K562 (cell line): ENCODE results near the gene ZNF618. TPM values are rescaled to one million over a fixed set of nuclear protein-coding genes. Genes with fewer than 3 reads are reported as not detected.

Experiments
- ATAC-seq: fragments of 200-7000 bp; cut with Tn5 transposase; 3 replicates; pipeline ENCODE4 v1.9.1; 2020; ENCODE audit warnings: moderate library complexity
- BruUV-seq: library from RNA; stranded (reverse); fragments of 400-500 nt; replicated peaks from 2 replicates; lab custom pipeline; 2021; lab: Mats Ljungman, UMichigan
- CTCF ChIA-PET: fragments of 300-600 bp; formaldehyde crosslinking; extraction: SDS; loops from one replicate; lab custom pipeline; 2021; ENCODE audit warnings: low intra/inter-chr PET ratio; lab: Yijun Ruan, JAX
- POLR2A ChIA-PET: fragments of 300-600, 350-650 bp; sonication (Branson Sonifier 250); formaldehyde crosslinking; extraction: SDS; loops from one replicate; lab custom pipeline; 2021; ENCODE audit warnings: antibody characterized with exemption, inconsistent platforms; lab: Yijun Ruan, JAX
- DNase-seq, 4 experiments: peaks; one replicate each; pipeline versions ENCODE4 v3.0.0 to v3.0.0-alpha.2; 2011 to 2018; ENCODE audit warnings: low spot score in 3 of 4, mixed read lengths in 3 of 4; ENCODE audit errors: extremely low read depth in 1 of 4
- FAIRE-seq: peaks from 2 replicates; lab custom pipeline; 2011; peaks lifted over from hg19 to GRCh38; lab: Jason Lieb, UNC
- H2AFZ ChIP-seq: 2 replicates; pipeline ENCODE4 v1.6.0; 2011; ENCODE audit warnings: low read depth, low read length, control low read depth, inconsistent platforms
- H3K27ac ChIP-seq: fragments of 200-600 bp; 3 replicates; pipeline ENCODE4 v1.8.0; 2011; ENCODE audit warnings: low read depth, mild to moderate bottlenecking, control low read depth, inconsistent platforms, low read length, moderate library complexity, mixed read lengths; ENCODE audit errors: extremely low read depth
- H3K27me3 ChIP-seq, 2 experiments: fragments of 300-600 bp in 1 of 2; 2 replicates in 1 of 2; 3 replicates in 1 of 2; pipeline versions ENCODE4 v1.6.0 to v1.8.0; 2011; ENCODE audit warnings: inconsistent platforms in 2 of 2, low read length in 2 of 2, mild to moderate bottlenecking in 1 of 2, mixed read lengths in 1 of 2, moderate library complexity in 1 of 2; ENCODE audit not compliant: control insufficient read depth in 2 of 2, insufficient read depth in 2 of 2
- H3K36me3 ChIP-seq: fragments of 300-600 bp; 3 replicates; pipeline ENCODE4 v1.8.0; 2011; ENCODE audit warnings: mild to moderate bottlenecking, low read length, inconsistent platforms; ENCODE audit not compliant: control insufficient read depth, insufficient read depth
- H3K4me1 ChIP-seq, 2 experiments: fragments of 200-600 bp in 1 of 2; replicated peaks in 1 of 2; 2 replicates in 1 of 2; 3 replicates in 1 of 2; pipeline versions ENCODE4 v1.5.1 to v1.8.0; 2011; ENCODE audit warnings: inconsistent platforms in 2 of 2, low read length in 2 of 2, mild to moderate bottlenecking in 1 of 2, mixed read lengths in 1 of 2, moderate library complexity in 1 of 2; ENCODE audit not compliant: control insufficient read depth in 2 of 2, insufficient read depth in 2 of 2
- H3K4me2 ChIP-seq: 2 replicates; pipeline ENCODE4 v1.6.1; 2011; ENCODE audit warnings: low read length, control low read depth, inconsistent platforms, mixed read lengths; ENCODE audit not compliant: insufficient read depth
- H3K4me3 ChIP-seq: fragments of 200-600 bp; sonication (generic), shearing (Covaris generic); 2 replicates; pipeline ENCODE4 v1.5.1; 2016; ENCODE audit warnings: control low read depth, inconsistent platforms
- H3K79me2 ChIP-seq: fragments of 200-600 bp; 3 replicates; pipeline ENCODE4 v1.8.0; 2011; ENCODE audit warnings: low read length, inconsistent platforms; ENCODE audit not compliant: control insufficient read depth, insufficient read depth
- H3K9ac ChIP-seq, 2 experiments: 2 replicates each; pipeline versions ENCODE4 v1.6.0 to v1.6.1; 2011; ENCODE audit warnings: low read depth in 2 of 2, low read length in 2 of 2, control low read depth in 1 of 2, inconsistent platforms in 1 of 2, mild to moderate bottlenecking in 1 of 2, mixed read lengths in 1 of 2; ENCODE audit not compliant: insufficient read depth in 1 of 2
- H3K9me1 ChIP-seq: one replicate; pipeline ENCODE4 v1.6.0; 2011; ENCODE audit warnings: inconsistent platforms, mild to moderate bottlenecking, low read length, moderate library complexity; ENCODE audit not compliant: control insufficient read depth, insufficient read depth
- H3K9me3 ChIP-seq: replicated peaks from 2 replicates; pipeline ENCODE4 v1.5.1; 2011; ENCODE audit warnings: low read depth, low read length, inconsistent platforms; ENCODE audit not compliant: control insufficient read depth, insufficient read depth
- H4K20me1 ChIP-seq: replicated peaks from 2 replicates; pipeline ENCODE4 v1.6.1; 2011; ENCODE audit warnings: low read length, inconsistent platforms, mixed read lengths; ENCODE audit not compliant: control insufficient read depth, insufficient read depth
- BRF2 ChIP-seq: IDR thresholded peaks from 3 replicates; pipeline ENCODE4 v1.6.1; 2011; ENCODE audit warnings: borderline replicate concordance, mild to moderate bottlenecking; ENCODE audit not compliant: insufficient read length, insufficient read depth
- C11orf30 ChIP-seq: fragments of 450-650 bp; IDR thresholded peaks from 2 replicates; pipeline ENCODE4 v1.6.1; 2016; ENCODE audit warnings: low read depth, mild to moderate bottlenecking
- ETV6 ChIP-seq, 3 experiments: fragments of 150-350 bp in 1 of 3; sonication (generic) in 1 of 3; formaldehyde crosslinking in 1 of 3; IDR thresholded peaks; 2 replicates each; pipeline versions ENCODE4 v1.6.1 to v1.8.0; 2014 to 2022; ENCODE audit warnings: borderline replicate concordance in 2 of 3, low read depth in 2 of 3, antibody characterized with exemption in 1 of 3, low read length in 1 of 3, mild to moderate bottlenecking in 1 of 3, missing genetic modification reagents in 1 of 3
- FOXA3 ChIP-seq, 2 experiments: fragments of 450-650 bp in 1 of 2; sonication (generic) in 1 of 2; formaldehyde crosslinking; IDR thresholded peaks in 1 of 2; conservative IDR thresholded peaks in 1 of 2; 2 replicates each; pipeline versions ENCODE4 v1.4.0 to v1.8.0; 2020 to 2022; ENCODE audit warnings: mild to moderate bottlenecking in 2 of 2, missing genetic modification reagents in 1 of 2
- KAT2B ChIP-seq: IDR thresholded peaks from one replicate; pipeline ENCODE4 v1.6.1; 2012; ENCODE audit warnings: low read depth, mild to moderate bottlenecking, control low read depth, inconsistent platforms, low read length, moderate library complexity
- KLF13 ChIP-seq: fragments of 450-650 bp; IDR thresholded peaks from 2 replicates; pipeline ENCODE4 v1.6.1; 2016; ENCODE audit warnings: missing genetic modification characterization, low read depth, mild to moderate bottlenecking, missing compliant biosample characterization, moderate library complexity, borderline replicate concordance
- LCOR ChIP-seq: sonication (generic); formaldehyde crosslinking; IDR thresholded peaks from 2 replicates; pipeline ENCODE4 v1.8.0; 2022; ENCODE audit warnings: mild to moderate bottlenecking, missing genetic modification reagents
- MEF2D ChIP-seq: conservative IDR thresholded peaks from 2 replicates; pipeline ENCODE4 v1.6.1; 2016; ENCODE audit warnings: low read depth, missing genetic modification characterization, missing compliant biosample characterization
- MXD1 ChIP-seq: fragments of 250-450 bp; sonication (Bioruptor Pico); IDR thresholded peaks from 2 replicates; pipeline ENCODE4 v1.8.0; 2021; ENCODE audit warnings: borderline replicate concordance, mild to moderate bottlenecking, moderate library complexity; ENCODE audit not compliant: poor library complexity, severe bottlenecking
- NFATC3 ChIP-seq: fragments of 450-650 bp; IDR thresholded peaks from 2 replicates; pipeline ENCODE4 v1.6.1; 2017; ENCODE audit warnings: mild to moderate bottlenecking
- PRMT5 ChIP-seq: sonication (generic); formaldehyde crosslinking; IDR thresholded peaks from 2 replicates; pipeline ENCODE4 v1.5.0; 2020; ENCODE audit warnings: missing genetic modification reagents
- RUNX1 ChIP-seq: sonication (generic); IDR thresholded peaks from 2 replicates; pipeline ENCODE4 v1.6.1; 2016; ENCODE audit warnings: antibody characterized with exemption, low read depth
- SMARCA4 ChIP-seq: fragments of 450-650 bp; IDR thresholded peaks from 2 replicates; pipeline ENCODE4 v1.6.1; 2016
- SUPT5H ChIP-seq: fragments of 450-650 bp; IDR thresholded peaks from 2 replicates; pipeline ENCODE4 v1.6.1; 2016
- ZNF197 ChIP-seq: fragments of 200-800 bp; sonication (Bioruptor generic); IDR thresholded peaks from 2 replicates; pipeline ENCODE4 v1.6.1; 2016; ENCODE audit warnings: low read depth, missing genetic modification characterization, missing compliant biosample characterization
- ZNF398 ChIP-seq: fragments of 250-450 bp; sonication (Bioruptor Pico); IDR thresholded peaks from 2 replicates; pipeline ENCODE4 v1.8.0; 2021; ENCODE audit warnings: moderate library complexity, mild to moderate bottlenecking, inconsistent platforms
- ZNF699 ChIP-seq: fragments of 250-450 bp; sonication (Bioruptor Pico); IDR thresholded peaks from 2 replicates; pipeline ENCODE4 v1.8.0; 2021; ENCODE audit warnings: mild to moderate bottlenecking, moderate library complexity; ENCODE audit not compliant: insufficient replicate concordance
- WGBS: fragments of 100-300 bp; shearing (Covaris generic); methylation state at CpG from one replicate; pipeline ENCODE4 v1.1.6; 2016; ENCODE audit warnings: low coverage, mixed read lengths; ENCODE audit not compliant: insufficient coverage; ENCODE audit errors: missing lambda C conversion rate; 5-methylcytosine and 5-hydroxymethylcytosine counted together
- in situ Hi-C: fragments of 300-500 bp; cut with MboI; formaldehyde crosslinking; loops from 4 replicates; pipeline ENCODE4 v1.15.0; 2018; ENCODE audit warnings: inconsistent platforms, mixed read lengths
- intact Hi-C: fragments of 100-400 bp; cut with micrococcal nuclease; formaldehyde crosslinking; loops from 2 replicates; pipeline ENCODE4 v1.14.2; 2022
- polyA plus RNA-seq, 8 experiments: library from polyadenylated mRNA; depleted of rRNA in 4 of 8; stranded (reverse) in 5 of 8; unstranded in 3 of 8; fragments of >200 nt; fragmentation: Nextera tagmentation in 2 of 8; fragmentation: Illumina TruSeq in 1 of 8; extraction: Ambion mirVana in 2 of 8; extraction: Trizol in 1 of 8; gene quantifications; 2 replicates each; pipeline versions ENCODE4 v1.2.1 to v1.2.3, GENCODE V29; 2011 to 2014; ENCODE audit warnings: inconsistent platforms in 1 of 8, missing spikeins in 1 of 8
- total RNA-seq, 7 experiments: library from RNA; depleted of rRNA in 6 of 7; stranded (reverse); fragments of >200 nt in 6 of 7; fragmentation: Illumina TruSeq in 2 of 7; extraction: Trizol in 2 of 7; gene quantifications; 2 replicates each; pipeline versions ENCODE4 v1.2.1 to v1.2.3, GENCODE V29; 2011 to 2021; ENCODE audit warnings: low replicate concordance in 1 of 7

The ZNF618 gene
- total and polyA plus RNA-seq, 9 of the 15 experiments (the other 6 are each of a cell fraction or from before 2014, with no cell fraction given), result 0.08 to 13.7 (median 3.4) TPM

- Histone ChIP-seq H3K9ac (no peak overlapping the region), H3K4me2 (no peak overlapping the region), H3K27me3 (no peaks in the 10 kb centered on the region), H3K9me3 (no peaks in the 10 kb centered on the region), H3K79me2 (no peaks in the 10 kb centered on the region), H3K4me1 (no peaks in the 10 kb centered on the region), H3K36me3 (no peaks in the 10 kb centered on the region), H3K9me1 (no peaks in the 10 kb centered on the region), H4K20me1 (no peaks in the 10 kb centered on the region; the same call in 1 of the 2 replicates), H3K4me3 (no peak overlapping the region), H2AFZ (no peak overlapping the region), H3K27ac (no peak overlapping the region)
- FAIRE-seq (no peak), DNase-seq (no peak), ATAC-seq (no peak)
- CTCF ChIA-PET, result no interaction called here
- intact Hi-C loops (no loop called here), in situ Hi-C loops (no loop called here)
- TF ChIP-seq FOXA3 (CRISPR knock-in tag; conservative IDR thresholded peaks at IDR 0.05 in 1 of 2, IDR thresholded peaks at IDR 0.05 in 1 of 2), result no peak
- TF ChIP-seq ETV6 (IDR thresholded peaks at IDR 0.05; ENCODE audit: borderline replicate concordance in 1 of 2, low read depth in 2 of 2, low read length in 1 of 2), result no peak
- TF ChIP-seq ETV6 (CRISPR knock-in tag; IDR thresholded peaks at IDR 0.05; ENCODE audit: borderline replicate concordance), result no peak
- no peak for TF ChIP-seq SMARCA4
- no peak for TF ChIP-seq KLF13 (tag)
- no peak for TF ChIP-seq MEF2D
- TF ChIP-seq NFATC3, result no peak
- TF ChIP-seq LCOR (CRISPR knock-in tag), result no peak
- TF ChIP-seq BRF2, result no peak
- TF ChIP-seq ZNF398, result no peak
- no peak for TF ChIP-seq MXD1
- TF ChIP-seq RUNX1, result no peak
- no peak for TF ChIP-seq PRMT5 (CRISPR knock-in tag)
- TF ChIP-seq ZNF699 (CRISPR knock-in tag), result no peak
- no peak for TF ChIP-seq ZNF197
- TF ChIP-seq KAT2B, result no peak
- TF ChIP-seq C11orf30, result no peak
- no peak for TF ChIP-seq SUPT5H
- WGBS, result 40% methylated on average over 4 of the region's 4 CpGs
- POLR2A ChIA-PET, result no interaction called here
- no TSS peak for BruUV-seq
Measured at GRCh38 chr9:113957351-113957750, 81.2 kb downstream of the ZNF618 start.
